Caco-2 (cell line): ENCODE results near the gene PDE4D. TPM values are rescaled to one million over a fixed set of nuclear protein-coding genes. Genes with fewer than 3 reads are reported as not detected.

ENCODE experiments used
- BruUV-seq: library from RNA; stranded (reverse); fragments of 400-500 nt; replicated peaks from 2 replicates; lab custom pipeline; 2021; lab: Mats Ljungman, UMichigan
- CTCF ChIA-PET: fragments of 300-600 bp; sonication (Branson Sonifier 250); formaldehyde crosslinking; loops from one replicate; lab custom pipeline; 2022; ENCODE audit warnings: antibody characterized with exemption; lab: Charles Lee
- POLR2A ChIA-PET: fragments of 300-600 bp; sonication (Branson Sonifier 250); formaldehyde crosslinking; loops from one replicate; lab custom pipeline; 2022; ENCODE audit warnings: antibody characterized with exemption; lab: Charles Lee
- DNase-seq, 2 experiments: peaks; one replicate each; pipeline versions ENCODE4 v3.0.0 to v3.0.0-alpha.2; 2020 to 2022
- H3K27me3 ChIP-seq: replicated peaks from 2 replicates; pipeline ENCODE4 v1.6.0; 2011; ENCODE audit warnings: low read length; ENCODE audit not compliant: control insufficient read depth, insufficient read depth
- H3K36me3 ChIP-seq: 2 replicates; pipeline ENCODE4 v1.5.1; 2011; ENCODE audit warnings: low read length; ENCODE audit not compliant: control insufficient read depth, insufficient read depth
- H3K4me1 ChIP-seq: fragments of 250-450 bp; sonication (Bioruptor Pico); 2 replicates; pipeline ENCODE4 v1.5.1; 2020; ENCODE audit warnings: mild to moderate bottlenecking
- H3K4me3 ChIP-seq: 2 replicates; pipeline ENCODE4 v1.5.1; 2011; ENCODE audit warnings: low read depth, mild to moderate bottlenecking, control low read depth, low read length
- H3K9me3 ChIP-seq: fragments of 250-450 bp; sonication (Bioruptor Pico); 2 replicates; pipeline ENCODE4 v1.5.1; 2020; ENCODE audit warnings: mild to moderate bottlenecking, moderate library complexity
- H3K27ac Mint-ChIP-seq: one replicate; pipeline ENCODE4 v1.8.0; 2022; ENCODE audit warnings: mixed read lengths; ENCODE audit not compliant: unreplicated experiment
- H3K27me3 Mint-ChIP-seq: one replicate; pipeline ENCODE4 v1.8.0; 2022; ENCODE audit warnings: mixed read lengths; ENCODE audit not compliant: insufficient read depth, unreplicated experiment
- H3K36me3 Mint-ChIP-seq: one replicate; pipeline ENCODE4 v1.8.0; 2022; ENCODE audit warnings: mild to moderate bottlenecking, mixed read lengths; ENCODE audit not compliant: insufficient read depth, unreplicated experiment
- H3K4me1 Mint-ChIP-seq: one replicate; pipeline ENCODE4 v1.8.0; 2022; ENCODE audit warnings: low read depth, mixed read lengths; ENCODE audit not compliant: unreplicated experiment
- H3K4me3 Mint-ChIP-seq: one replicate; pipeline ENCODE4 v1.8.0; 2022; ENCODE audit warnings: mild to moderate bottlenecking, moderate library complexity, mixed read lengths; ENCODE audit not compliant: unreplicated experiment
- H3K9me3 Mint-ChIP-seq: one replicate; pipeline ENCODE4 v1.8.0; 2022; ENCODE audit warnings: mixed read lengths; ENCODE audit not compliant: unreplicated experiment
- intact Hi-C: fragments of 100-400 bp; cut with micrococcal nuclease; formaldehyde crosslinking; loops from one replicate; pipeline ENCODE4 v1.10.0; 2022; ENCODE audit not compliant: unreplicated experiment
- total RNA-seq: library from RNA; stranded (reverse); gene quantifications from 2 replicates; pipeline ENCODE4 v1.2.3, GENCODE V29; 2022
- TF ChIP-seq, protein P1 (sequence below), 2 experiments: fragments of 200-600 bp in 1 of 2; IDR thresholded peaks; 1 replicate in 1 of 2; 2 replicates in 1 of 2; pipeline versions ENCODE4 v1.5.1 to v1.8.0; 2011 to 2022; ENCODE audit warnings: antibody characterized with exemption in 1 of 2, control low read depth in 1 of 2, inconsistent platforms in 1 of 2, low read depth in 1 of 2, low read length in 1 of 2, mild to moderate bottlenecking in 1 of 2, moderate library complexity in 1 of 2; ENCODE audit not compliant: insufficient read depth in 1 of 2, severe bottlenecking in 1 of 2, unreplicated experiment in 1 of 2

Gene PDE4D
- total RNA-seq, 1 experiment from 2014 or later: 89.8 TPM

DNA sequence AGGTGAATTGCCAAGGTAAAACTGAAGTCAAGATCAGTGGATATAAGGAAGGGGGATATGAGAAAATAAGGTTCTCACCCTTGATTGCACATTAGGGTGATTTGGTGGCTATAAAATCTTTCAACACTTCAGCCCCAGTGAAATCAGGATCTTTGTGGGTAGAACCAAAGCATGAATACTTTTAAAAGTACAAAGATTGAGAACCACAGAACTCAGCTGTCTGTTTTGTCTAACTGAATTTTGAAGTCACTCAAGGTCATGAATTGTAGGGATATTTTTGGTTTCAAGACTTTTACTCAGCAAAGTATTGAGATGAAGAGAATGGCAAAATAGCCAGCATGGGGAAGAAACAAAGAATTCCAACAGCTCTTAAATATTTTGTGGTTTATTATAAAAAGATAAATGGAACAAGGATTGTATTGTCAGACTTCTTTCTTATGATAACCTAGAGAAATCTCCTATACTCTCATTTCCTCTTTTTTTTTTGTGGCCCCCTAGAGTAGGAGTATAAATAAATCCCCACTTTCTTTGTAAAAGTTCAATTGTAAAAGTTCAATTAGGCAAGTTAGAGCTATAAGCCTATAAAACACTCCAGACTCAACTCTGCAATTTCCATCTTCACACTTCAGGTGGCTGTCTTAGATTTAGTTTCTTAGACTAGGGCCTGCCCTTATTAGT is 272.9 kb downstream of the PDE4D start:
- H3K27me3 ChIP-seq: no peaks in the 10 kb centered on the region
- H3K4me3 ChIP-seq: no peak overlapping the region
- POLR2A ChIA-PET: no interaction called here
- no peaks in the 10 kb centered on the region for H3K9me3 ChIP-seq
- H3K27me3 Mint-ChIP-seq: peaks cover 11% of the 10 kb centered on the region
- no peaks in the 10 kb centered on the region for H3K36me3 Mint-ChIP-seq
- no peak overlapping the region for H3K27ac Mint-ChIP-seq
- CTCF ChIA-PET: no interaction called here
- H3K9me3 Mint-ChIP-seq: no peaks in the 10 kb centered on the region
- no peak overlapping the region for H3K4me3 Mint-ChIP-seq
- DNase-seq: no peak
- H3K36me3 ChIP-seq: no peaks in the 10 kb centered on the region
- BruUV-seq: no TSS peak
- TF ChIP-seq, protein P1, sequence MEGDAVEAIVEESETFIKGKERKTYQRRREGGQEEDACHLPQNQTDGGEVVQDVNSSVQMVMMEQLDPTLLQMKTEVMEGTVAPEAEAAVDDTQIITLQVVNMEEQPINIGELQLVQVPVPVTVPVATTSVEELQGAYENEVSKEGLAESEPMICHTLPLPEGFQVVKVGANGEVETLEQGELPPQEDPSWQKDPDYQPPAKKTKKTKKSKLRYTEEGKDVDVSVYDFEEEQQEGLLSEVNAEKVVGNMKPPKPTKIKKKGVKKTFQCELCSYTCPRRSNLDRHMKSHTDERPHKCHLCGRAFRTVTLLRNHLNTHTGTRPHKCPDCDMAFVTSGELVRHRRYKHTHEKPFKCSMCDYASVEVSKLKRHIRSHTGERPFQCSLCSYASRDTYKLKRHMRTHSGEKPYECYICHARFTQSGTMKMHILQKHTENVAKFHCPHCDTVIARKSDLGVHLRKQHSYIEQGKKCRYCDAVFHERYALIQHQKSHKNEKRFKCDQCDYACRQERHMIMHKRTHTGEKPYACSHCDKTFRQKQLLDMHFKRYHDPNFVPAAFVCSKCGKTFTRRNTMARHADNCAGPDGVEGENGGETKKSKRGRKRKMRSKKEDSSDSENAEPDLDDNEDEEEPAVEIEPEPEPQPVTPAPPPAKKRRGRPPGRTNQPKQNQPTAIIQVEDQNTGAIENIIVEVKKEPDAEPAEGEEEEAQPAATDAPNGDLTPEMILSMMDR (IDR thresholded peaks at IDR 0.05; ENCODE audit: insufficient read depth in 1 of 2, low read depth in 1 of 2, low read length in 1 of 2, severe bottlenecking in 1 of 2, unreplicated experiment in 1 of 2): no peak
- peaks cover 10% of the 10 kb centered on the region for H3K4me1 ChIP-seq
- no peaks in the 10 kb centered on the region for H3K4me1 Mint-ChIP-seq
- intact Hi-C loops: no loop called here

DNA sequence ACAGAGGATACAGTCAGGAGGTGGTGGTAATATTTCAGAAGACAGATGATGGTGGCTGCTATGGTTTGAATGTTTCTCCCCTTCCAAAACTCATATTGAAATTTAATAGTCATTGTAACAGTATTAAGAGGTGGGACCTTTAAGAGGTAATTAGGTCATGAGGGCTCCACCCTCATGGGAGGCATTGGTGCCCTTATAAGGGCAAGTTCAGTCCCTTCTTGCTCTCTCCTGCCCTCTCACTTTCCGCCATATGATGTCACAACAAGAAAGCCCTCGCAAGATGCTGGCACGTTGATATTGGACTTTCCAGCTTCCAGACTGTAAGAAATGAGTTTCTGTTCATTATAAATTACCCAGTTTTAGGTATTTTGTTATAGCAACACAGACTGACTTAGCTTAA is 274.9 kb downstream of the PDE4D start:
- DNase-seq: no peak
- no peaks in the 10 kb centered on the region for H3K9me3 ChIP-seq
- Mint-ChIP-seq H3K4me1 (no peaks in the 10 kb centered on the region), H3K36me3 (no peaks in the 10 kb centered on the region), H3K9me3 (no peaks in the 10 kb centered on the region), H3K27me3 (peaks cover 8% of the 10 kb centered on the region), H3K4me3 (no peak overlapping the region), H3K27ac (no peak overlapping the region)
- ChIA-PET CTCF (no interaction called here), POLR2A (no interaction called here)
- no peaks in the 10 kb centered on the region for H3K27me3 ChIP-seq
- TF ChIP-seq, protein P1 (IDR thresholded peaks at IDR 0.05; ENCODE audit: insufficient read depth in 1 of 2, low read depth in 1 of 2, low read length in 1 of 2, severe bottlenecking in 1 of 2, unreplicated experiment in 1 of 2): no peak
- no peaks in the 10 kb centered on the region for H3K4me1 ChIP-seq
- BruUV-seq: no TSS peak
- intact Hi-C loops: no loop called here
- no peak overlapping the region for H3K4me3 ChIP-seq
- H3K36me3 ChIP-seq: no peaks in the 10 kb centered on the region

DNA sequence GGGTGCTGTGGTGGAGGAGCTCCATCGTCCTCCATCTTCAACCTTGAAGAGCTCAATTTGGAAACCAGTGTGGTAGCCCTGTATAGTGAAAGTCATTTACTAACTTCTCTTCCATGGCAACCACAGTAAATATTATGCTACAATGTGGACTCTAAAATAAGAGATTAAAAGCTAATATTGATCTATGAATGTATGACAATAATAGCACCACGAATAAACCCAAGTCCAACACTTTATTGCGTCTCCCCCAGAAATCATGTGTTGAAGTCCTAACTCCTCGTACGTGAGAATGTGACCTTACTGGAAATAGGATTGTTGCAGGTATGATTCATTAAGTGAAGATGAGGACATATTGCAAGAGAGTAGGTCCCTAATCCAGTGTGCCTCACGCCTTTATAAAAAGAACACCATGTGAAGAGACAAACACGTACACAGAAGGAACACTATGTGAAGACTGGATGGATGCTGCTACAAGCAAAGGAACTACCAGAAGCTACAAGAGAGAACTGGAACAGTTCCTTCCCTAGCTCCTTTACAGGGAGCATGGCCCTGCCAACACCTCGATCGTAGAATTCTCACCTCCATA is 276.2 kb downstream of the PDE4D start:
- Mint-ChIP-seq H3K27me3 (peaks cover 5% of the 10 kb centered on the region), H3K4me3 (no peak overlapping the region), H3K36me3 (no peaks in the 10 kb centered on the region), H3K27ac (no peak overlapping the region), H3K9me3 (no peaks in the 10 kb centered on the region), H3K4me1 (no peaks in the 10 kb centered on the region)
- Histone ChIP-seq H3K9me3 (no peaks in the 10 kb centered on the region), H3K27me3 (no peaks in the 10 kb centered on the region), H3K36me3 (no peaks in the 10 kb centered on the region), H3K4me3 (no peak overlapping the region), H3K4me1 (no peaks in the 10 kb centered on the region)
- no TSS peak for BruUV-seq
- TF ChIP-seq, protein P1 (IDR thresholded peaks at IDR 0.05; ENCODE audit: insufficient read depth in 1 of 2, low read depth in 1 of 2, low read length in 1 of 2, severe bottlenecking in 1 of 2, unreplicated experiment in 1 of 2): no peak
- intact Hi-C loops: no loop called here
- ChIA-PET CTCF (no interaction called here), POLR2A (no interaction called here)
- DNase-seq: no peak
